Nephron progenitor cell (in vitro differentiated cells): ENCODE data around the gene CDCA5.
A peak's percentile ranks its signal among the peaks of the same experiment; 100 is the strongest.

Experiments used
- DNase-seq: peaks from one replicate; pipeline ENCODE4 v3.0.0; 2021
- H3K27ac Mint-ChIP-seq: 2 replicates; pipeline ENCODE4 v1.8.0; 2021; ENCODE audit warnings: mild to moderate bottlenecking, moderate library complexity, mixed read lengths
- H3K27me3 Mint-ChIP-seq: 2 replicates; pipeline ENCODE4 v1.8.0; 2021; ENCODE audit warnings: mild to moderate bottlenecking, low read depth, mixed read lengths; ENCODE audit not compliant: poor library complexity
- H3K36me3 Mint-ChIP-seq: 2 replicates; pipeline ENCODE4 v1.8.0; 2021; ENCODE audit warnings: low read depth, mixed read lengths
- H3K4me1 Mint-ChIP-seq: 2 replicates; pipeline ENCODE4 v1.8.0; 2021; ENCODE audit warnings: mixed read lengths
- H3K4me3 Mint-ChIP-seq: 2 replicates; pipeline ENCODE4 v1.8.0; 2021; ENCODE audit warnings: mild to moderate bottlenecking, moderate library complexity, mixed read lengths
- H3K9me3 Mint-ChIP-seq: 2 replicates; pipeline ENCODE4 v1.8.0; 2021; ENCODE audit warnings: mild to moderate bottlenecking, moderate library complexity, mixed read lengths
- CTCF ChIP-seq: fragments of 200-600 bp; sonication (generic); IDR thresholded peaks from 2 replicates; pipeline ENCODE4 v1.5.0; 2021; ENCODE audit warnings: antibody characterized with exemption

Gene CDCA5

GRCh38 chr11:65100674-65101350, 17.0 kb upstream of the CDCA5 start:
- Mint-ChIP-seq H3K27me3 (peaks cover under 1% of the 10 kb centered on the region), H3K4me3 (no peak overlapping the region), H3K36me3 (peaks cover 11% of the 10 kb centered on the region), H3K4me1 (peaks cover 12% of the 10 kb centered on the region), H3K9me3 (no peaks in the 10 kb centered on the region), H3K27ac (no peak overlapping the region)
- no peak for DNase-seq
- peak; percentile 14 for TF ChIP-seq CTCF

- Mint-ChIP-seq H3K27ac (no peak overlapping the region), H3K4me1 (peaks cover 14% of the 10 kb centered on the region), H3K27me3 (peaks cover 3% of the 10 kb centered on the region), H3K9me3 (no peaks in the 10 kb centered on the region), H3K4me3 (peak overlapping the region; percentile 91), H3K36me3 (peaks cover 6% of the 10 kb centered on the region)
- DNase-seq: no peak
- no peak for TF ChIP-seq CTCF
Measured at GRCh38 chr11:65096926-65097325, 13.1 kb upstream of the CDCA5 start.

GRCh38 chr11:65095974-65096806, 12.3 kb upstream of the CDCA5 start, which contains the start of gene VPS51:
Gene VPS51 (plus strand): TSS chr11:65096214. CDS start chr11:65096251, 37 bp downstream.
- peak within 1 kb of the TSS; percentile 98 for H3K27ac Mint-ChIP-seq
- H3K4me3 Mint-ChIP-seq: peak within 1 kb of the TSS; percentile 91
- no peak for TF ChIP-seq CTCF
- peak; percentile 85 for DNase-seq
- peaks cover 6% of the 10 kb centered on the region for H3K36me3 Mint-ChIP-seq
- peaks cover 14% of the 10 kb centered on the region for H3K4me1 Mint-ChIP-seq
- no peaks in the 10 kb centered on the region for H3K9me3 Mint-ChIP-seq
- H3K27me3 Mint-ChIP-seq: peaks cover 3% of the 10 kb centered on the region

GRCh38 chr11:65095427-65095826, 11.6 kb upstream of the CDCA5 start:
- no peaks in the 10 kb centered on the region for H3K9me3 Mint-ChIP-seq
- peaks cover 3% of the 10 kb centered on the region for H3K27me3 Mint-ChIP-seq
- H3K4me3 Mint-ChIP-seq: peak overlapping the region; percentile 91

GRCh38 chr11:65090628-65091027, 6.8 kb upstream of the CDCA5 start:
- H3K4me1 Mint-ChIP-seq: peaks cover 4% of the 10 kb centered on the region
- H3K4me3 Mint-ChIP-seq: no peak overlapping the region
- no peak overlapping the region for H3K27ac Mint-ChIP-seq
- H3K27me3 Mint-ChIP-seq: peaks cover 3% of the 10 kb centered on the region
- no peaks in the 10 kb centered on the region for H3K9me3 Mint-ChIP-seq
- no peak for TF ChIP-seq CTCF
- H3K36me3 Mint-ChIP-seq: peaks cover 14% of the 10 kb centered on the region
- no peak for DNase-seq

More at GRCh38 chr11:65095427-65095826, 11.6 kb upstream of the CDCA5 start:
- Mint-ChIP-seq H3K4me1 (peaks cover 14% of the 10 kb centered on the region), H3K27ac (no peak overlapping the region), H3K36me3 (peaks cover 6% of the 10 kb centered on the region)
- DNase-seq: no peak
- no peak for TF ChIP-seq CTCF
